ENCODE data around the gene C1QTNF9. TPM values are rescaled to one million over a fixed set of nuclear protein-coding genes. Genes with fewer than 3 reads are reported as not detected.
"Not testable (repeated sequence)": the region's sequence is repeated elsewhere in the genome, so short reads cannot be mapped to it uniquely, and the experiment has no call there.

Gene C1QTNF9
- not detected in 2 replicates for total RNA-seq (2014; rRNA removed; shearing (Covaris generic); ENCODE audit: low replicate concordance)

GRCh38 chr13:24309300-24309699 is at the start of gene C1QTNF9:
C1QTNF9 (plus strand) TSS chr13:24309580; CDS start chr13:24316004, 6,424 bp downstream.
- H4K20me1 ChIP-seq (ENCODE audit: insufficient read depth, low read depth, low read length); H3K9me3 ChIP-seq (ENCODE audit: low read length); H3K4me3 ChIP-seq (ENCODE audit: low read length); H3K4me1 ChIP-seq (ENCODE audit: low read length); H3K27ac ChIP-seq (ENCODE audit: low read length); H3K4me2 ChIP-seq (ENCODE audit: low read depth, low read length, poor library complexity, severe bottlenecking); H2AFZ ChIP-seq (ENCODE audit: low read length); DNase-seq; H3K9me2 ChIP-seq (replicated peaks; ENCODE audit: insufficient read depth, low read length); H3K9ac ChIP-seq (ENCODE audit: low read length); H3K27me3 ChIP-seq (ENCODE audit: low read length); H3K79me2 ChIP-seq (ENCODE audit: low read length); H3K36me3 ChIP-seq (ENCODE audit: insufficient read depth, low read length): not testable (repeated sequence)

- H3K27me3 ChIP-seq (ENCODE audit: low read length): no peaks in the 10 kb centered on the region
- no peaks in the 10 kb centered on the region for H3K9me3 ChIP-seq (ENCODE audit: low read length)
- no peaks in the 10 kb centered on the region for H4K20me1 ChIP-seq (ENCODE audit: insufficient read depth, low read depth, low read length)
- H3K27ac ChIP-seq (ENCODE audit: low read length): no peak overlapping the region
- H3K4me1 ChIP-seq (ENCODE audit: low read length): no peaks in the 10 kb centered on the region
- no peak overlapping the region for H3K9ac ChIP-seq (ENCODE audit: low read length)
- no peaks in the 10 kb centered on the region for H3K79me2 ChIP-seq (ENCODE audit: low read length)
- H3K9me2 ChIP-seq (replicated peaks; ENCODE audit: insufficient read depth, low read length): no peaks in the 10 kb centered on the region
- H3K36me3 ChIP-seq (ENCODE audit: insufficient read depth, low read length): no peaks in the 10 kb centered on the region
- no peak overlapping the region for H3K4me2 ChIP-seq (ENCODE audit: low read depth, low read length, poor library complexity, severe bottlenecking)
- DNase-seq: no peak
- no peak overlapping the region for H3K4me3 ChIP-seq (ENCODE audit: low read length)
- H2AFZ ChIP-seq (ENCODE audit: low read length): no peak overlapping the region
These were observed 47.8 kb upstream of the C1QTNF9 start for GRCh38 chr13:24261566-24261965.

- Histone ChIP-seq H2AFZ (ENCODE audit: low read length) (no peak overlapping the region), H3K79me2 (ENCODE audit: low read length) (no peaks in the 10 kb centered on the region), H4K20me1 (ENCODE audit: insufficient read depth, low read depth, low read length) (no peaks in the 10 kb centered on the region), H3K27ac (ENCODE audit: low read length) (no peak overlapping the region), H3K4me2 (ENCODE audit: low read depth, low read length, poor library complexity, severe bottlenecking) (no peak overlapping the region), H3K9me3 (ENCODE audit: low read length) (no peaks in the 10 kb centered on the region), H3K9me2 (replicated peaks; ENCODE audit: insufficient read depth, low read length) (no peaks in the 10 kb centered on the region), H3K9ac (ENCODE audit: low read length) (no peak overlapping the region), H3K4me3 (ENCODE audit: low read length) (no peak overlapping the region), H3K27me3 (ENCODE audit: low read length) (no peaks in the 10 kb centered on the region), H3K36me3 (ENCODE audit: insufficient read depth, low read length) (no peaks in the 10 kb centered on the region), H3K4me1 (ENCODE audit: low read length) (no peaks in the 10 kb centered on the region)
- DNase-seq: no peak
These were observed 45.7 kb upstream of the C1QTNF9 start for GRCh38 chr13:24263632-24264031.

- no peaks in the 10 kb centered on the region for H4K20me1 ChIP-seq (ENCODE audit: insufficient read depth, low read depth, low read length)
- H3K36me3 ChIP-seq (ENCODE audit: insufficient read depth, low read length): no peaks in the 10 kb centered on the region
- no peaks in the 10 kb centered on the region for H3K9me3 ChIP-seq (ENCODE audit: low read length)
- no peak overlapping the region for H3K4me3 ChIP-seq (ENCODE audit: low read length)
- H2AFZ ChIP-seq (ENCODE audit: low read length): no peak overlapping the region
- no peaks in the 10 kb centered on the region for H3K9me2 ChIP-seq (replicated peaks; ENCODE audit: insufficient read depth, low read length)
- no peak overlapping the region for H3K27ac ChIP-seq (ENCODE audit: low read length)
- H3K4me1 ChIP-seq (ENCODE audit: low read length): no peaks in the 10 kb centered on the region
- H3K27me3 ChIP-seq (ENCODE audit: low read length): no peaks in the 10 kb centered on the region
- H3K9ac ChIP-seq (ENCODE audit: low read length): no peak overlapping the region
- H3K79me2 ChIP-seq (ENCODE audit: low read length): no peaks in the 10 kb centered on the region
- no peak for DNase-seq
- H3K4me2 ChIP-seq (ENCODE audit: low read depth, low read length, poor library complexity, severe bottlenecking): no peak overlapping the region
These were observed 44.4 kb upstream of the C1QTNF9 start for GRCh38 chr13:24264976-24265375.

GRCh38 chr13:24265453-24265852 is 43.9 kb upstream of the C1QTNF9 start:
- Histone ChIP-seq H3K27me3 (ENCODE audit: low read length) (no peaks in the 10 kb centered on the region), H2AFZ (ENCODE audit: low read length) (no peak overlapping the region), H3K79me2 (ENCODE audit: low read length) (no peaks in the 10 kb centered on the region), H3K9me3 (ENCODE audit: low read length) (no peaks in the 10 kb centered on the region), H3K4me3 (ENCODE audit: low read length) (no peak overlapping the region), H3K9ac (ENCODE audit: low read length) (no peak overlapping the region), H3K4me1 (ENCODE audit: low read length) (no peaks in the 10 kb centered on the region), H3K36me3 (ENCODE audit: insufficient read depth, low read length) (no peaks in the 10 kb centered on the region), H3K9me2 (replicated peaks; ENCODE audit: insufficient read depth, low read length) (no peaks in the 10 kb centered on the region), H4K20me1 (ENCODE audit: insufficient read depth, low read depth, low read length) (no peaks in the 10 kb centered on the region), H3K4me2 (ENCODE audit: low read depth, low read length, poor library complexity, severe bottlenecking) (no peak overlapping the region), H3K27ac (ENCODE audit: low read length) (no peak overlapping the region)
- no peak for DNase-seq

- Histone ChIP-seq H3K4me2 (ENCODE audit: low read depth, low read length, poor library complexity, severe bottlenecking) (no peak overlapping the region), H3K9me2 (replicated peaks; ENCODE audit: insufficient read depth, low read length) (no peaks in the 10 kb centered on the region), H3K27me3 (ENCODE audit: low read length) (no peaks in the 10 kb centered on the region), H3K79me2 (ENCODE audit: low read length) (no peaks in the 10 kb centered on the region), H3K36me3 (ENCODE audit: insufficient read depth, low read length) (no peaks in the 10 kb centered on the region), H3K9ac (ENCODE audit: low read length) (no peak overlapping the region), H2AFZ (ENCODE audit: low read length) (no peak overlapping the region), H3K9me3 (ENCODE audit: low read length) (no peaks in the 10 kb centered on the region), H3K4me3 (ENCODE audit: low read length) (no peak overlapping the region), H4K20me1 (ENCODE audit: insufficient read depth, low read depth, low read length) (no peaks in the 10 kb centered on the region), H3K4me1 (ENCODE audit: low read length) (no peaks in the 10 kb centered on the region), H3K27ac (ENCODE audit: low read length) (no peak overlapping the region)
- no peak for DNase-seq
These were observed 42.1 kb upstream of the C1QTNF9 start for GRCh38 chr13:24267274-24267673.

- H3K4me3 ChIP-seq (ENCODE audit: low read length): no peak overlapping the region
These were observed 41.6 kb upstream of the C1QTNF9 start for GRCh38 chr13:24267801-24268200.

GRCh38 chr13:24269821-24270220 is 39.6 kb upstream of the C1QTNF9 start:
- no peak overlapping the region for H3K27ac ChIP-seq (ENCODE audit: low read length)
- H3K9me2 ChIP-seq (replicated peaks; ENCODE audit: insufficient read depth, low read length): no peaks in the 10 kb centered on the region
- H3K9me3 ChIP-seq (ENCODE audit: low read length): no peaks in the 10 kb centered on the region
- H2AFZ ChIP-seq (ENCODE audit: low read length): no peak overlapping the region
- no peaks in the 10 kb centered on the region for H4K20me1 ChIP-seq (ENCODE audit: insufficient read depth, low read depth, low read length)
- no peak overlapping the region for H3K4me3 ChIP-seq (ENCODE audit: low read length)
- H3K4me2 ChIP-seq (ENCODE audit: low read depth, low read length, poor library complexity, severe bottlenecking): no peak overlapping the region
- no peaks in the 10 kb centered on the region for H3K27me3 ChIP-seq (ENCODE audit: low read length)
- DNase-seq: no peak
- no peaks in the 10 kb centered on the region for H3K79me2 ChIP-seq (ENCODE audit: low read length)
- no peaks in the 10 kb centered on the region for H3K4me1 ChIP-seq (ENCODE audit: low read length)
- H3K36me3 ChIP-seq (ENCODE audit: insufficient read depth, low read length): no peaks in the 10 kb centered on the region
- no peak overlapping the region for H3K9ac ChIP-seq (ENCODE audit: low read length)

More at GRCh38 chr13:24267801-24268200, 41.6 kb upstream of the C1QTNF9 start:
- Histone ChIP-seq H4K20me1 (ENCODE audit: insufficient read depth, low read depth, low read length) (no peaks in the 10 kb centered on the region), H3K4me2 (ENCODE audit: low read depth, low read length, poor library complexity, severe bottlenecking) (no peak overlapping the region), H3K36me3 (ENCODE audit: insufficient read depth, low read length) (no peaks in the 10 kb centered on the region), H3K79me2 (ENCODE audit: low read length) (no peaks in the 10 kb centered on the region), H3K4me1 (ENCODE audit: low read length) (no peaks in the 10 kb centered on the region), H3K9ac (ENCODE audit: low read length) (no peak overlapping the region), H2AFZ (ENCODE audit: low read length) (no peak overlapping the region), H3K9me3 (ENCODE audit: low read length) (no peaks in the 10 kb centered on the region), H3K27ac (ENCODE audit: low read length) (no peak overlapping the region), H3K9me2 (replicated peaks; ENCODE audit: insufficient read depth, low read length) (no peaks in the 10 kb centered on the region), H3K27me3 (ENCODE audit: low read length) (no peaks in the 10 kb centered on the region)
- no peak for DNase-seq

- Histone ChIP-seq H3K4me1 (ENCODE audit: low read length) (no peaks in the 10 kb centered on the region), H3K9me3 (ENCODE audit: low read length) (no peaks in the 10 kb centered on the region), H3K4me3 (ENCODE audit: low read length) (no peak overlapping the region), H3K9ac (ENCODE audit: low read length) (no peak overlapping the region), H3K4me2 (ENCODE audit: low read depth, low read length, poor library complexity, severe bottlenecking) (no peak overlapping the region), H3K36me3 (ENCODE audit: insufficient read depth, low read length) (no peaks in the 10 kb centered on the region), H4K20me1 (ENCODE audit: insufficient read depth, low read depth, low read length) (no peaks in the 10 kb centered on the region), H3K27me3 (ENCODE audit: low read length) (no peaks in the 10 kb centered on the region), H3K9me2 (replicated peaks; ENCODE audit: insufficient read depth, low read length) (no peaks in the 10 kb centered on the region), H2AFZ (ENCODE audit: low read length) (no peak overlapping the region), H3K79me2 (ENCODE audit: low read length) (no peaks in the 10 kb centered on the region), H3K27ac (ENCODE audit: low read length) (no peak overlapping the region)
- no peak for DNase-seq
These were observed 38.7 kb upstream of the C1QTNF9 start for GRCh38 chr13:24270639-24271141.

Measured in Karpas-422 (cell line).